HCT116 (cell line): ENCODE results near the gene ALDH7A1. TPM values are rescaled to one million over a fixed set of nuclear protein-coding genes. Genes with fewer than 3 reads are reported as not detected.

Source experiments
- ATAC-seq: fragments of 200-7000 bp; cut with Tn5 transposase; 2 replicates; pipeline ENCODE4 v1.9.1; 2020; ENCODE audit warnings: mild to moderate bottlenecking, moderate library complexity
- BruUV-seq: library from RNA; stranded (reverse); fragments of 400-500 nt; replicated peaks from 2 replicates; lab custom pipeline; 2021; lab: Mats Ljungman, UMichigan
- CTCF ChIA-PET: fragments of 300-600 bp; sonication (Branson Sonifier 250); formaldehyde crosslinking; loops from one replicate; lab custom pipeline; 2021; ENCODE audit warnings: antibody characterized with exemption; lab: Charles Lee
- POLR2A ChIA-PET: fragments of 300-600, 350-600 bp; sonication (Branson Sonifier 250); formaldehyde crosslinking; loops from one replicate; lab custom pipeline; 2021; ENCODE audit warnings: antibody characterized with exemption; lab: Charles Lee
- RAD21 ChIA-PET, 2 experiments: fragments of 300-600 bp; sonication (Branson Sonifier 250); formaldehyde crosslinking; loops; one replicate each; lab custom pipeline; 2023; ENCODE audit warnings: low total read pairs in 2 of 2; ENCODE audit not compliant: uncharacterized antibody in 2 of 2, unreplicated experiment in 2 of 2, low non-redundant PET in 1 of 2; lab: Charles Lee
- DNase-seq: peaks from one replicate; pipeline ENCODE4 v3.0.0-alpha.2; 2010; ENCODE audit warnings: low read depth, low spot score
- H2AFZ ChIP-seq: fragments of 200-600 bp; shearing (Covaris generic), sonication (generic); 2 replicates; pipeline ENCODE4 v1.6.1; 2017; ENCODE audit warnings: low read depth, mixed run types, mixed read lengths, antibody characterized with exemption, low read length; ENCODE audit not compliant: poor library complexity, severe bottlenecking
- H3K27ac ChIP-seq: 2 replicates; pipeline ENCODE4 v1.5.1; 2012; ENCODE audit warnings: low read depth, low read length
- H3K27me3 ChIP-seq: fragments of 200-600 bp; sonication (generic); 2 replicates; pipeline ENCODE4 v1.6.1; 2016; ENCODE audit warnings: mixed run types, low read length, mixed read lengths; ENCODE audit not compliant: insufficient read depth
- H3K36me3 ChIP-seq, 2 experiments: fragments of 200-500 bp in 1 of 2; fragments of 200-600 bp in 1 of 2; sonication (Bioruptor generic) in 1 of 2; sonication (generic) in 1 of 2; 2 replicates each; pipeline versions ENCODE4 v1.5.1 to v1.6.1; 2014 to 2016; ENCODE audit warnings: low read length in 2 of 2, inconsistent platforms in 1 of 2, mixed read lengths in 1 of 2, mixed run types in 1 of 2; ENCODE audit not compliant: insufficient read depth in 2 of 2, control insufficient read depth in 1 of 2
- H3K4me1 ChIP-seq, 2 experiments: fragments of 200-600 bp in 1 of 2; sonication (generic) in 1 of 2; 2 replicates each; pipeline versions ENCODE4 v1.5.1 to v1.6.1; 2012 to 2017; ENCODE audit warnings: low read length in 2 of 2, inconsistent platforms in 1 of 2, mild to moderate bottlenecking in 1 of 2, mixed read lengths in 1 of 2, mixed run types in 1 of 2, moderate library complexity in 1 of 2; ENCODE audit not compliant: insufficient read depth in 2 of 2, control insufficient read depth in 1 of 2
- H3K4me2 ChIP-seq: fragments of 200-600 bp; sonication (generic); 2 replicates; pipeline ENCODE4 v1.6.1; 2017; ENCODE audit warnings: mixed run types, low read length, mixed read lengths
- H3K4me3 ChIP-seq, 2 experiments: fragments of 200-600 bp in 1 of 2; sonication (generic) in 1 of 2; replicated peaks in 1 of 2; 2 replicates each; pipeline ENCODE4 v1.5.1; 2011 to 2016; ENCODE audit warnings: low read length in 2 of 2, control low read depth in 1 of 2, low read depth in 1 of 2, mild to moderate bottlenecking in 1 of 2, mixed read lengths in 1 of 2, mixed run types in 1 of 2
- H3K79me2 ChIP-seq: fragments of 200-600 bp; sonication (generic); 2 replicates; pipeline ENCODE4 v1.6.1; 2017; ENCODE audit warnings: mild to moderate bottlenecking, mixed run types, low read length, moderate library complexity, mixed read lengths; ENCODE audit not compliant: insufficient read depth
- H3K9ac ChIP-seq: fragments of 200-600 bp; sonication (generic); 2 replicates; pipeline ENCODE4 v1.6.1; 2016; ENCODE audit warnings: low read length, mixed read lengths
- H3K9me2 ChIP-seq: fragments of 200-600 bp; sonication (generic), shearing (Covaris generic); 2 replicates; pipeline ENCODE4 v1.6.1; 2017; ENCODE audit warnings: mixed run types, mild to moderate bottlenecking, moderate library complexity; ENCODE audit not compliant: insufficient read depth
- H3K9me3 ChIP-seq, 2 experiments: fragments of 200-500 bp in 1 of 2; fragments of 200-600 bp in 1 of 2; sonication (Bioruptor generic) in 1 of 2; sonication (generic) in 1 of 2; 2 replicates each; pipeline ENCODE4 v1.6.1; 2014 to 2017; ENCODE audit warnings: low read length in 2 of 2, mixed read lengths in 2 of 2, inconsistent platforms in 1 of 2, low read depth in 1 of 2, mild to moderate bottlenecking in 1 of 2, mixed run types in 1 of 2, moderate library complexity in 1 of 2; ENCODE audit not compliant: control insufficient read depth in 1 of 2, insufficient read depth in 1 of 2
- H4K20me1 ChIP-seq: fragments of 200-600 bp; sonication (generic), shearing (Covaris generic); 2 replicates; pipeline ENCODE4 v1.6.1; 2017; ENCODE audit warnings: mixed run types, mild to moderate bottlenecking, moderate library complexity; ENCODE audit not compliant: insufficient read depth
- ATF3 ChIP-seq: IDR thresholded peaks from 2 replicates; pipeline ENCODE4 v1.6.1; 2012
- CBX3 ChIP-seq: IDR thresholded peaks from 2 replicates; pipeline ENCODE4 v1.6.1; 2012; ENCODE audit warnings: low read depth
- CTCF ChIP-seq, 3 experiments: fragments of 200-600 bp in 1 of 3; sonication (generic) in 1 of 3; IDR thresholded peaks in 2 of 3; conservative IDR thresholded peaks in 1 of 3; 2 replicates each; pipeline ENCODE4 v1.5.1; 2012 to 2017; ENCODE audit warnings: low read depth in 2 of 3, low read length in 2 of 3, antibody characterized with exemption in 1 of 3, borderline replicate concordance in 1 of 3, control low read depth in 1 of 3, mild to moderate bottlenecking in 1 of 3, mixed read lengths in 1 of 3, mixed run types in 1 of 3, moderate library complexity in 1 of 3; ENCODE audit not compliant: insufficient read depth in 1 of 3
- EZH2 ChIP-seq: fragments of 200-600 bp; sonication (generic); IDR thresholded peaks from 2 replicates; pipeline ENCODE4 v1.6.1; 2017; ENCODE audit warnings: antibody characterized with exemption, mixed run types
- MAX ChIP-seq: IDR thresholded peaks from 2 replicates; pipeline ENCODE4 v1.6.1; 2012
- POLR2A ChIP-seq: IDR thresholded peaks from 2 replicates; pipeline ENCODE4 v1.7.0; 2011; ENCODE audit warnings: borderline replicate concordance; ENCODE audit not compliant: insufficient read depth, insufficient read length; ENCODE audit errors: extremely low read depth
- SP1 ChIP-seq: IDR thresholded peaks from 2 replicates; pipeline ENCODE4 v1.6.1; 2012; ENCODE audit warnings: low read depth
- TCF7L2 ChIP-seq: IDR thresholded peaks from 2 replicates; pipeline ENCODE4 v1.7.0; 2011; ENCODE audit warnings: borderline replicate concordance, inconsistent platforms; ENCODE audit not compliant: insufficient read depth, insufficient read length; ENCODE audit errors: extremely low read depth
- YY1 ChIP-seq: IDR thresholded peaks from 2 replicates; pipeline ENCODE4 v1.6.1; 2011; ENCODE audit warnings: low read length, low read depth, moderate library complexity, mild to moderate bottlenecking; ENCODE audit not compliant: insufficient replicate concordance; ENCODE audit errors: extremely low read depth
- intact Hi-C: fragments of 100-400 bp; cut with micrococcal nuclease; formaldehyde crosslinking; loops from 2 replicates; pipeline ENCODE4 v1.10.0; 2022
- total RNA-seq: library from RNA; stranded (reverse); gene quantifications from one replicate; pipeline ENCODE4 v1.2.1, GENCODE V29; 2021; ENCODE audit not compliant: unreplicated experiment

ALDH7A1 gene
- total RNA-seq, 1 experiment from 2014 or later: 93.2 TPM

- TF ChIP-seq CTCF (IDR thresholded peaks at IDR 0.05 in 2 of 3, conservative IDR thresholded peaks at IDR 0.05 in 1 of 3; ENCODE audit: borderline replicate concordance in 1 of 3, insufficient read depth in 1 of 3, low read depth in 2 of 3, low read length in 2 of 3): no peak
Measured at GRCh38 chr5:126513302-126513701, 81.7 kb downstream of the ALDH7A1 start (continued).

GRCh38 chr5:126512451-126512850 lies 82.6 kb downstream of the ALDH7A1 start:
- ATAC-seq (no peak), DNase-seq (no peak)
- BruUV-seq: no TSS peak
- TF ChIP-seq POLR2A (no peak), EZH2 (no peak), YY1 (no peak), TCF7L2 (no peak), CBX3 (no peak), SP1 (no peak), ATF3 (no peak), MAX (no peak)
- no peak overlapping the region for H3K9ac ChIP-seq
- H3K27me3 ChIP-seq: no peaks in the 10 kb centered on the region
- H3K4me2 ChIP-seq: no peak overlapping the region
- H3K79me2 ChIP-seq: no peaks in the 10 kb centered on the region
- H3K4me3 ChIP-seq: no peak overlapping the region
- intact Hi-C loops: no loop called here
- H3K9me3 ChIP-seq: no peaks in the 10 kb centered on the region
- RAD21 ChIA-PET: no interaction called here
- no peaks in the 10 kb centered on the region for H4K20me1 ChIP-seq
- H3K27ac ChIP-seq: no peak overlapping the region
- no peak overlapping the region for H2AFZ ChIP-seq
- H3K4me1 ChIP-seq: peaks cover 4 to 7% of the 10 kb centered on the region in 2 experiments; a peak in 3 of 4 replicates
- POLR2A ChIA-PET: no interaction called here
- CTCF ChIA-PET: interaction anchor here (2.2 kb wide), 1 partner anchor 12 kb away, joined by 12 read pairs; no protein-coding TSS in a partner anchor
- no peaks in the 10 kb centered on the region for H3K36me3 ChIP-seq
- no peaks in the 10 kb centered on the region for H3K9me2 ChIP-seq
